Astrocyte of the spinal cord (primary cell): ENCODE data around the gene EHMT1.

ENCODE experiments used
- DNase-seq: peaks from one replicate; pipeline ENCODE4 v3.0.0; 2011; ENCODE audit warnings: low read depth, low spot score
- H3K4me3 ChIP-seq: 2 replicates; pipeline ENCODE4 v1.5.1; 2011; ENCODE audit warnings: low read depth, mild to moderate bottlenecking, low read length, moderate library complexity
- in situ Hi-C: cut with HindIII; loops from 2 replicates; pipeline ENCODE4 v1.10.0; 2017; ENCODE audit warnings: low sequenced_read_pairs
- TF ChIP-seq, protein P1 (sequence below): IDR thresholded peaks from 2 replicates; pipeline ENCODE4 v1.5.1; 2012; ENCODE audit warnings: low read depth, mild to moderate bottlenecking, low read length, inconsistent platforms

EHMT1 gene

GRCh38 chr9:137690930-137691645 lies 72.3 kb downstream of the EHMT1 start:
- TF ChIP-seq, protein P1, sequence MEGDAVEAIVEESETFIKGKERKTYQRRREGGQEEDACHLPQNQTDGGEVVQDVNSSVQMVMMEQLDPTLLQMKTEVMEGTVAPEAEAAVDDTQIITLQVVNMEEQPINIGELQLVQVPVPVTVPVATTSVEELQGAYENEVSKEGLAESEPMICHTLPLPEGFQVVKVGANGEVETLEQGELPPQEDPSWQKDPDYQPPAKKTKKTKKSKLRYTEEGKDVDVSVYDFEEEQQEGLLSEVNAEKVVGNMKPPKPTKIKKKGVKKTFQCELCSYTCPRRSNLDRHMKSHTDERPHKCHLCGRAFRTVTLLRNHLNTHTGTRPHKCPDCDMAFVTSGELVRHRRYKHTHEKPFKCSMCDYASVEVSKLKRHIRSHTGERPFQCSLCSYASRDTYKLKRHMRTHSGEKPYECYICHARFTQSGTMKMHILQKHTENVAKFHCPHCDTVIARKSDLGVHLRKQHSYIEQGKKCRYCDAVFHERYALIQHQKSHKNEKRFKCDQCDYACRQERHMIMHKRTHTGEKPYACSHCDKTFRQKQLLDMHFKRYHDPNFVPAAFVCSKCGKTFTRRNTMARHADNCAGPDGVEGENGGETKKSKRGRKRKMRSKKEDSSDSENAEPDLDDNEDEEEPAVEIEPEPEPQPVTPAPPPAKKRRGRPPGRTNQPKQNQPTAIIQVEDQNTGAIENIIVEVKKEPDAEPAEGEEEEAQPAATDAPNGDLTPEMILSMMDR, result no peak
- DNase-seq, result no peak

GRCh38 chr9:137691646-137692351 lies 73.0 kb downstream of the EHMT1 start:
- TF ChIP-seq, protein P1, result no peak
- in situ Hi-C loops, result no loop called here
- H3K4me3 ChIP-seq, result no peak overlapping the region
- no peak for DNase-seq

More at GRCh38 chr9:137690930-137691645, 72.3 kb downstream of the EHMT1 start:
- no peak overlapping the region for H3K4me3 ChIP-seq
- in situ Hi-C loops, result no loop called here

- no peak for DNase-seq
- TF ChIP-seq, protein P1, result no peak
- in situ Hi-C loops, result no loop called here
- no peak overlapping the region for H3K4me3 ChIP-seq
These were observed 75.6 kb downstream of the EHMT1 start for GRCh38 chr9:137694236-137694959.

GRCh38 chr9:137694962-137695875 lies 76.4 kb downstream of the EHMT1 start:
- TF ChIP-seq, protein P1, result peak; percentile 71
- DNase-seq, result no peak

DNA sequence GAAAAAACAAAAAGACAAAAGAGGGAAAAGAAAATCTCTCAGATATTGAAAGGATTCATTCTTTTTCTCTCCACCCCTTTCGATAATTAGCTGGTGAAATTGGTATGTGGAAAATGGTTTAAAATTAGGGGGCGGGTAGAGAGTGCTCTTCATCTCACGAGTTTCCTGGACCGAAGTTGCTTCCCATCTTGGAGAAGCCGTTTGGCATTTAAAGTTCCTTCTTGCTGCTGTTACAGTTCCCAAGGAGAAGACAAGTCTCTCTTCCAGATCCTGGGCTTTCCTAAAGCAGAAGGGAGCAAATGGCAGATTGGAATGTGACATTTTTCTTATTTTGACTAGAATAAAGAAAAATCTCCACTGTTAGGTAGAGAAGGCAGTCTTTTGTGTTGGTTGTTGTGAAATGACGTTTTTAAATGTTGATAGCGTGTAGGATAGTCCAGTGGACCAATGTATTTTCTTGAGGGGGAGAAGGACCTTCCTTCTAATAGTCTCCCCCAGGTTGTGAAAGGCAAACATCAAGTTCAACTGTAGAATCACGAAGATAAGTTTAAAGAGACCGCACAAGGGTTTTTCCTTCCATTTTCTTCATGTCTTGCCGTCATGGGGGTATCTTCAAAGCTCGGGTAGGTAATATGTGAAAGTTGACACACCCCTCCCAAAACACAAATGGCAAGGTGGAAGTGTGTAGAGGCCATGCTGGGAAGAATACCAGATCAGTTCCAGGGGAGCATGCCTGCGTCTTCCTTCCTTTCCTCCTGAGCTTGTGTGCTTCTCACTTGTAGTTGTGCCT lies 77.5 kb downstream of the EHMT1 start:
- in situ Hi-C loops, result no loop called here
- TF ChIP-seq, protein P1, result no peak
- H3K4me3 ChIP-seq, result no peak overlapping the region
- DNase-seq, result no peak

More at GRCh38 chr9:137694962-137695875, 76.4 kb downstream of the EHMT1 start:
- in situ Hi-C loops, result no loop called here
- no peak overlapping the region for H3K4me3 ChIP-seq
